ENCODE data around the gene HEG1.

Gene HEG1

DNA sequence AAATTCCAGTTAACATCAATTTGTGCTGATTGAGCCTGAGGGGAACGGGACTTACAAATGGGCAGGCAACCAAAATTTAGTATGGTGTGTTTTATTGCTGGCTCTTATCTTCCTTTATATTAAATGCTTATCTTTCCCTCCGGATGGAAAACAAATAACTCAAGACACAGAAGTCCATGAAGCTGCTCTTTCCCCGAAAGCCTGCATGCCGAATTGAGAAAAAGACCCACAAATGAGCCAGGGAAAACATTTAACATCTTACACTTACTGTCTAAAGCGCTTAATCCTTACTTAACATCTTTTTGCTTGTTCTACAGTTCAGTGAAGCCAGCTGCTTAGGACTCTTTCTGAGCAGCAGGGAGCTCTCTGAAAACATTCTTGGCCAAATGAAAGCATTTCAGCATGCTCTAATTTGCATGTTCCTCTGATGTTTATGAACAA is 49.5 kb downstream of the HEG1 start:
- FAIRE-seq: no peak

DNA sequence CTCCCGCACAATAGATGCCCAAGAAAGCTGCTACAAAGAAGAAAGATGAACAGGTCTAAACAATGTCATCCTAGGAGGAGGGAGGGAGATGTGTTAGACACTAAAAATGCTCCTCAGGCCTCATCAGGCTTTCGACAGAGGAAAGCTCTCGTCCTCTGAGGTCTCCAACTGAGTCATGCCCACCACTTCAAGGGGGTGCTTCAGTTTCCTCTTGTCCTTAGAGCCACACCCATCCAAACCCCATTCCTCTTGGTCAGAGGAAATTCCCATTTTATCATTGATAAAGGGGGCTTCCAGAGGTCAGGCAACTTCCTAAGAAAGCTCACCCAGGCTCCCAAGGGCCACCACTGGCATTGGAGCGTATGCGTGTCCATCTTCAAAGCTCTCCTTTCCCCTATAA is 50.1 kb downstream of the HEG1 start:
- DNase-seq (ENCODE audit: insufficient read length, low spot score): no peak
- TF ChIP-seq, protein P1, sequence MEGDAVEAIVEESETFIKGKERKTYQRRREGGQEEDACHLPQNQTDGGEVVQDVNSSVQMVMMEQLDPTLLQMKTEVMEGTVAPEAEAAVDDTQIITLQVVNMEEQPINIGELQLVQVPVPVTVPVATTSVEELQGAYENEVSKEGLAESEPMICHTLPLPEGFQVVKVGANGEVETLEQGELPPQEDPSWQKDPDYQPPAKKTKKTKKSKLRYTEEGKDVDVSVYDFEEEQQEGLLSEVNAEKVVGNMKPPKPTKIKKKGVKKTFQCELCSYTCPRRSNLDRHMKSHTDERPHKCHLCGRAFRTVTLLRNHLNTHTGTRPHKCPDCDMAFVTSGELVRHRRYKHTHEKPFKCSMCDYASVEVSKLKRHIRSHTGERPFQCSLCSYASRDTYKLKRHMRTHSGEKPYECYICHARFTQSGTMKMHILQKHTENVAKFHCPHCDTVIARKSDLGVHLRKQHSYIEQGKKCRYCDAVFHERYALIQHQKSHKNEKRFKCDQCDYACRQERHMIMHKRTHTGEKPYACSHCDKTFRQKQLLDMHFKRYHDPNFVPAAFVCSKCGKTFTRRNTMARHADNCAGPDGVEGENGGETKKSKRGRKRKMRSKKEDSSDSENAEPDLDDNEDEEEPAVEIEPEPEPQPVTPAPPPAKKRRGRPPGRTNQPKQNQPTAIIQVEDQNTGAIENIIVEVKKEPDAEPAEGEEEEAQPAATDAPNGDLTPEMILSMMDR (IDR thresholded peaks at IDR 0.05; ENCODE audit: insufficient read depth, missing control alignments): no peak
- FAIRE-seq: no peak

More for the DNA sequence above, 49.5 kb downstream of the HEG1 start:
- DNase-seq (ENCODE audit: insufficient read length, low spot score): no peak
- TF ChIP-seq, protein P1 (IDR thresholded peaks at IDR 0.05; ENCODE audit: insufficient read depth, missing control alignments): no peak

DNA sequence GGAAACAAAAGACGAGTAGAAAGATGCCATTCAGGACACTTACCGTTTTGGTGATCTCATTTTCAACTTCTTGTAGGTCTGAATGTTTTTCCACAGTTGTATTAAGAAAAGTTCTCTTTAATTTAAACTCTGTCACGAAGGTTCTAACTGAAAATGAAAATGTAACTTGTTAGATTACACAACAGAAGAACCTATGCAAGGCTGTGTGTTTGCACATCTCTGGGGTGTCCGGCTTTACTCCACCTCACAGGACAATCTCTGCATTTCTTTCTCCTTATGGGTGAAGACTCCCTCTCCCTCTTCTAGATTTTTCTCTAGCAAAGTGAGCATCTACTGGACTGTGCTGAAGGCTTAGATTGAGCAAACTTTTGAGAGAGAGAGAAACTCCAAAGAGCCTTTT is 50.6 kb downstream of the HEG1 start:
- FAIRE-seq (no peak), DNase-seq (ENCODE audit: insufficient read length, low spot score) (no peak)
- TF ChIP-seq, protein P1 (IDR thresholded peaks at IDR 0.05; ENCODE audit: insufficient read depth, missing control alignments): no peak

DNA sequence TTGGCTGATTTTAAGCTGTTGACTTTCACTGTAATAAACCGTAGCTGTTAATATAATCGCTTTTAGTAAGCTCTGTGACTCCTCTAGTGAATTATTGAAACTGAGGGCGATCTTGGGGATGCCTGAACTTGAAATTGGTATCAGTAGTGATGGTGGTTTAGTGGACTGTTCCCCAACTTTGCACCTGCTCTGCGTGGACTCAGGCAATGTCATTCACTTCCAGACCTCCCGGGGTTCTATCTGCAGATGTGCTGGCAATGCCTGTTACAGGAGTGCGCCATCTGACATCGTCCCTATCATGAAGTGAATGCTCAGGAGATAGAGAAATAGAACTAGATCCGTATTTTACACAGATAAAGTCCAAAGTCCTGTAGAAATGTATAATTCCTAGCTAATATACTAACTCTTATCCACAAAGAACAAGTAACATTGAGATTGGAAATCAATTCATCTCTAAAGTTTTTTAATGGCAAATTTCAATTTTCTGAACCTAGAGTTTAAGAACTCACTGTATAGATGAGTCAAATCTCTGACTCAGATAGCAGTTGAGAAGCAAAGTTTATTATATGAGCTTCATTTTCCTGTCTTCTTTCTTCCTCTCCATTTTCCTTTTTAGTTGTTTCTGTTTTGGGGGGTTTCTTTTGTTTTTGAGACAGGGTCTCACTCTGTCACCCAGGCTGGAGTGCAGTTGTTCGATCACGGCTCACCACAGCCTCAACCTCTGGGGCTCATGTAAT is 51.8 kb downstream of the HEG1 start:
- TF ChIP-seq, protein P1 (IDR thresholded peaks at IDR 0.05; ENCODE audit: insufficient read depth, missing control alignments): no peak
- DNase-seq (ENCODE audit: insufficient read length, low spot score): no peak
- FAIRE-seq: no peak

DNA sequence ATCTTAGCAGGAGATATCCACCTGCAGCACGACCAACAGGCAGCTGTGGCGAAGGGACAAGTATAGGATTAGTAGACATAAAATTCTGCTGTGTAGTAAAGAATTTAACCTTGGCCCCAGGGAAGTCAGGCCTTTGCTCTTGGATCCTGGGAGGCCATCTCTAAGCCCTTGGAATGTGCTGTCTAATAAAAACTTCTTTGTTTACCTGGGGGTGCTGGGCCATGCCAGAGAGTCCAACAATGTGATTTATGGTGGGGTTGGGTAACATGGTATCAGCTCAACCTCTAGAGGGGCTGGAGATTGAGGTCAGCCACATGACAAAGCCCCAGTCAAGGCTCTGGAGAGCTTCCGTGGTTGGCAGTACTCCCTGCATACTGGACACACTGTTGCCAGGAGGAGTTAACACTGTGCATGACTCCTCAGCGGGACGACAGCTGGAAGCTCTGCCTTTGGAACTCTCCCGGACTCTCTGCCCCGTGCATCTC is 52.4 kb downstream of the HEG1 start:
- FAIRE-seq: no peak
- TF ChIP-seq, protein P1 (IDR thresholded peaks at IDR 0.05; ENCODE audit: insufficient read depth, missing control alignments): no peak
- DNase-seq (ENCODE audit: insufficient read length, low spot score): no peak

DNA sequence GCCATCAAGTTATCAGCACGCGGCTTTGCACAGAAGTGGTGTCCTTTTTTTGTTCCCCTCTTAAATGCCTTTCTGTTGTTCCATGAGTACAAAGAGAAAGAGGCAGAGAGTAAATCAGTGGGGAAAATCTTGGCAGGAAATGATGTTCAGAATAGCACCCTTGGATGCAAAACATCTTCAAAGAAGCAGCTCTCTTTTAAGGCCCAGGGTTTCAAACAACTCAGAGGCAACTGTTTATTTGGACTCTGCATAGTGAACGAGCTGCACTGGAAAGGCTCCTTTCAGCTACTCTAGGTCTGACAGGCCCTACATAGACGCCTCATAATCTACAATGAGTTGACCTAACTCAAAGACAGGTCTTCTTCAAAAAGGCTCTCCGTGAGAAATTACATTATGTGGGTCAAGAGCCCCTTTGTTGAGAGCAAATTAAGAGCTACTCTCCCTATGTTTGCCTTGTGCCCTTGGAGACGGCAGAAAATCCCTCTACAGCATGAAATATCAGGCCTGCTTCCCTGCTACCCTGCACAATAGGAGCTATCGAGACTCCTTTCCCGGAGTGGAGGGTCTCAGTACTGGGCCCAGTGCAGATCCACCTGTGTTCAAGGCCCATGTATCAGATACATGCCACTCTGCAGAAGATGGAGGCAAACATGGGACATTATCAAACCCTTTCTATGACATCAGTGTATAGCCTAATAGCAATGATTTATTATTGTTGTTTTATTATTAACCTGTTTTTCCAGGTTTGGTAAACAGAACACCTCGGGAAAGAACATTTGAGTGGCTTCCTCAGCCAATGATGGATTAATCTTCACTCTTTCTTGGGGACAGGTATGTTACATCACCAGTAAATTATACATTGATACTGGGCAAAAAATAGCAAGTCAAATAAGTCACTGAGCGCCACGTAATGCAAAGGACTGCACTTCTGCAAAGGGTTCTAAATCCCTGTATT is 53.1 kb downstream of the HEG1 start:
- DNase-seq (ENCODE audit: insufficient read length, low spot score) (no peak), FAIRE-seq (no peak)
- TF ChIP-seq, protein P1 (IDR thresholded peaks at IDR 0.05; ENCODE audit: insufficient read depth, missing control alignments): no peak

Data from D721Med (cell line).